Stomach (tissue), 9 donors: ENCODE results near the gene HTR3D. TPM values are rescaled to one million over a fixed set of nuclear protein-coding genes. Genes with fewer than 3 reads are reported as not detected.

Experiments used
- DNase-seq, 2 donors: peaks; one replicate each; pipeline versions ENCODE4 v3.0.0 to v3.0.0-alpha.2; 2013 to 2019
- H3K27ac ChIP-seq, 5 donors: fragments of 200-600 bp in 4 of 5; sonication (generic) in 4 of 5; one replicate each; pipeline ENCODE4 v1.5.1; 2013 to 2019; ENCODE audit warnings: mild to moderate bottlenecking in 1 of 5, moderate library complexity in 1 of 5
- H3K27me3 ChIP-seq, 3 donors: fragments of 200-600 bp; sonication (generic); one replicate each; pipeline ENCODE4 v1.5.1; 2017 to 2019; ENCODE audit warnings: mixed run types in 1 of 3
- H3K36me3 ChIP-seq, 4 donors: fragments of 200-600 bp; sonication (generic); 1 replicate in 3 of 4; 2 replicates in 1 of 4; pipeline ENCODE4 v1.5.1; 2016 to 2019
- H3K4me1 ChIP-seq, 4 donors: fragments of 200-600 bp; sonication (generic); one replicate each; pipeline ENCODE4 v1.5.1; 2016 to 2019
- H3K4me3 ChIP-seq, 4 donors: fragments of 200-600 bp; sonication (generic) in 3 of 4; one replicate each; pipeline ENCODE4 v1.5.1; 2016 to 2019; ENCODE audit warnings: mild to moderate bottlenecking in 1 of 4
- H3K9me3 ChIP-seq, 4 donors: fragments of 200-600 bp; sonication (generic); one replicate each; pipeline ENCODE4 v1.5.1; 2016 to 2019
- CTCF ChIP-seq, 7 experiments: fragments of 450-650 bp in 4 of 7; fragments of 200-600 bp in 3 of 7; sonication (generic) in 3 of 7; IDR thresholded peaks; one replicate each; pipeline ENCODE4 v1.5.1; 2016 to 2019; ENCODE audit warnings: antibody characterized with exemption in 7 of 7, control low read depth in 2 of 7, mild to moderate bottlenecking in 1 of 7
- EP300 ChIP-seq: sonication (generic); formaldehyde crosslinking; IDR thresholded peaks from one replicate; pipeline ENCODE4 v1.6.1; 2017; ENCODE audit warnings: antibody characterized with exemption
- POLR2A ChIP-seq, 4 donors: fragments of 450-650 bp; IDR thresholded peaks; one replicate each; pipeline ENCODE4 v1.6.1; 2016; ENCODE audit warnings: antibody characterized with exemption in 4 of 4, control low read depth in 2 of 4, mild to moderate bottlenecking in 1 of 4, moderate library complexity in 1 of 4
- POLR2AphosphoS5 ChIP-seq, 3 donors: sonication (generic); formaldehyde crosslinking; IDR thresholded peaks; one replicate each; pipeline ENCODE4 v1.6.1; 2016; ENCODE audit warnings: antibody characterized with exemption in 3 of 3
- WGBS, 5 donors: extraction: QIAGEN DNeasy Blood & Tissue Kit in 3 of 5; methylation state at CpG; one replicate each; pipeline versions ENCODE4 v1.1.5 to v1.1.7; 2013 to 2018; 5-methylcytosine and 5-hydroxymethylcytosine counted together
- intact Hi-C: fragments of 100-400 bp; cut with DNase I; formaldehyde crosslinking; loops from one replicate; pipeline ENCODE4 v1.15.1; 2023; ENCODE audit warnings: low total_unique reads
- polyA plus RNA-seq, 3 donors: library from polyadenylated mRNA; stranded (reverse); fragments of 200-250 nt; gene quantifications; one replicate each; pipeline ENCODE4 v1.2.3, GENCODE V29; 2013
- total RNA-seq, 5 donors: library from RNA; depleted of rRNA; stranded (reverse); fragments of >200 nt; gene quantifications; one replicate each; pipeline versions ENCODE4 v1.1.0 to v1.2.3, GENCODE V29; 2014 to 2016
- donor health status: healthy with polysubstance abuse.
- donor health status: Bipolar disorder and iron deficiency.
- donor health status: healthy.

HTR3D gene
- total and polyA plus RNA-seq, 8 donors = not detected

GRCh38 chr3:183987000-183987600 lies 44.4 kb upstream of the HTR3D start:
- DNase-seq = no peak
- H3K27me3 ChIP-seq = no peaks in the 10 kb centered on the region
- 67 to 78% (median 69%) methylated on average over 11 of the region's 11 CpGs for WGBS, 5 donors
- H3K27ac ChIP-seq = no peak overlapping the region
- peaks cover 9 to 29% (median 17%) of the 10 kb centered on the region in 4 donors for H3K4me1 ChIP-seq
- no peak overlapping the region for H3K4me3 ChIP-seq
- intact Hi-C loops = no loop called here
- H3K9me3 ChIP-seq = no peaks in the 10 kb centered on the region
- peaks cover 23 to 71% (median 67%) of the 10 kb centered on the region in 4 donors for H3K36me3 ChIP-seq
- TF ChIP-seq EP300 (no peak), POLR2A (IDR thresholded peaks at IDR 0.05) (no peak), POLR2AphosphoS5 (IDR thresholded peaks at IDR 0.05) (no peak), CTCF (IDR thresholded peaks at IDR 0.05) (no peak)

- H3K9me3 ChIP-seq = no peaks in the 10 kb centered on the region
- intact Hi-C loops = no loop called here
- DNase-seq = no peak
Observed at GRCh38 chr3:183988216-183988790, 43.2 kb upstream of the HTR3D start.

GRCh38 chr3:183991403-183991802 lies 40.1 kb upstream of the HTR3D start:
- H3K27ac ChIP-seq = peak overlapping the region in 3 of 5 donors; percentile 4 to 31 (median 25)
- no peak for TF ChIP-seq CTCF (IDR thresholded peaks at IDR 0.05)
- TF ChIP-seq POLR2AphosphoS5 (IDR thresholded peaks at IDR 0.05) = peak in 1 of 3 donors; percentile 42
- TF ChIP-seq EP300 = no peak
- H3K4me3 ChIP-seq = no peak overlapping the region
- H3K36me3 ChIP-seq = peaks cover 12 to 34% (median 28%) of the 10 kb centered on the region in 4 donors
- H3K9me3 ChIP-seq = no peaks in the 10 kb centered on the region
- intact Hi-C loops = no loop called here
- H3K4me1 ChIP-seq = peaks cover 0 to 9% (median 4%) of the 10 kb centered on the region in 4 donors
- peak in 1 of 2 donors; percentile 79 for DNase-seq
- no peaks in the 10 kb centered on the region for H3K27me3 ChIP-seq
- WGBS, 5 donors = 23 to 63% (median 51%) methylated on average over 5 of the region's 5 CpGs

More at GRCh38 chr3:183988216-183988790, 43.2 kb upstream of the HTR3D start:
- H3K36me3 ChIP-seq = peaks cover 19 to 59% (median 55%) of the 10 kb centered on the region in 4 donors
- WGBS, 5 donors = 77 to 85% (median 81%) methylated on average over 16 of the region's 16 CpGs
- peaks cover 9 to 29% (median 17%) of the 10 kb centered on the region in 4 donors for H3K4me1 ChIP-seq
- H3K27ac ChIP-seq = no peak overlapping the region
- H3K4me3 ChIP-seq = no peak overlapping the region
- no peaks in the 10 kb centered on the region for H3K27me3 ChIP-seq
- no peak for TF ChIP-seq CTCF (IDR thresholded peaks at IDR 0.05)
- TF ChIP-seq POLR2A (IDR thresholded peaks at IDR 0.05) = no peak
- no peak for TF ChIP-seq POLR2AphosphoS5 (IDR thresholded peaks at IDR 0.05)
- TF ChIP-seq EP300 = no peak

- 55 to 66% (median 58%) methylated on average over 3 of the region's 3 CpGs for whole genome bisulfite sequencing, 5 donors
- DNase-seq = no peak
- Histone ChIP-seq H3K9me3 (no peaks in the 10 kb centered on the region), H3K27ac (no peak overlapping the region), H3K4me1 (peaks cover 0 to 44% (median 19%) of the 10 kb centered on the region in 4 donors), H3K36me3 (peaks cover 0 to 23% (median 11%) of the 10 kb centered on the region in 4 donors), H3K27me3 (no peaks in the 10 kb centered on the region), H3K4me3 (no peak overlapping the region)
- intact Hi-C loops = no loop called here
- TF ChIP-seq POLR2A (IDR thresholded peaks at IDR 0.05) (no peak), CTCF (IDR thresholded peaks at IDR 0.05) (no peak), POLR2AphosphoS5 (IDR thresholded peaks at IDR 0.05) (no peak), EP300 (no peak)
Observed at GRCh38 chr3:184001761-184002160, 29.8 kb upstream of the HTR3D start.
